ENCODE data around the gene CYTH3.

- TF ChIP-seq CTCF (IDR thresholded peaks at IDR 0.05): no peak
- no peak for TF ChIP-seq POLR2A (IDR thresholded peaks at IDR 0.05)
These were observed 43.8 kb upstream of the CYTH3 start for GRCh38 chr7:6316226-6316625.
